ENCODE data around the gene CACNA2D2. TPM values are rescaled to one million over a fixed set of nuclear protein-coding genes. Genes with fewer than 3 reads are reported as not detected.

The CACNA2D2 gene
- total RNA-seq, 1 experiment from 2014 or later = 27.7 TPM

- Histone ChIP-seq H3K9me3 (ENCODE audit: control insufficient read depth, low read depth, low read length) (no peaks in the 10 kb centered on the region), H2AK5ac (ENCODE audit: insufficient read length, low read length) (no peak overlapping the region), H3K4me2 (ENCODE audit: insufficient read depth, insufficient read length, low read length) (no peak overlapping the region), H2BK120ac (ENCODE audit: low read depth, low read length, poor library complexity, severe bottlenecking) (no peak overlapping the region), H4K91ac (ENCODE audit: insufficient read length, low read depth, low read length) (no peak overlapping the region), H3K4ac (ENCODE audit: low read depth, low read length) (no peak overlapping the region), H3K9ac (ENCODE audit: extremely low read depth, insufficient read length, low read length) (no peak overlapping the region), H3K18ac (ENCODE audit: insufficient read length, low read depth, low read length) (no peak overlapping the region), H3K56ac (ENCODE audit: insufficient read length, low read depth, low read length) (no peak overlapping the region), H3K79me2 (ENCODE audit: insufficient read depth, low read length) (peaks cover 5% of the 10 kb centered on the region; the same call in 1 of the 2 replicates), H3K23ac (ENCODE audit: insufficient read length, low read depth, low read length) (no peak overlapping the region), H4K8ac (replicated peaks; ENCODE audit: insufficient read length, low read depth, low read length) (no peak overlapping the region), H4K20me1 (ENCODE audit: control insufficient read depth, insufficient read depth, insufficient read length) (no peaks in the 10 kb centered on the region), H2BK12ac (ENCODE audit: insufficient read length, low read depth, low read length) (no peak overlapping the region), H2AFZ (ENCODE audit: low read length) (no peak overlapping the region), H3K27ac (ENCODE audit: insufficient read length, low read depth, low read length) (no peak overlapping the region), H3K4me1 (ENCODE audit: insufficient read depth, low read length) (peaks cover 6% of the 10 kb centered on the region; the same call in 1 of the 2 replicates), H3K23me2 (ENCODE audit: insufficient read length, low read depth, low read length, poor library complexity, severe bottlenecking) (peaks cover 15% of the 10 kb centered on the region), H2BK20ac (ENCODE audit: low read depth, low read length, poor library complexity, severe bottlenecking) (no peak overlapping the region), H2BK15ac (ENCODE audit: low read depth, low read length) (no peak overlapping the region), H2BK5ac (ENCODE audit: insufficient read length, low read length) (no peak overlapping the region), H4K5ac (ENCODE audit: insufficient read length, low read depth, low read length) (no peak overlapping the region), H3K14ac (ENCODE audit: insufficient read depth, low read length) (no peak overlapping the region), H3K79me1 (ENCODE audit: insufficient read depth, low read depth, low read length, poor library complexity, severe bottlenecking) (no peaks in the 10 kb centered on the region), H3K27me3 (ENCODE audit: insufficient read depth, low read length) (no peaks in the 10 kb centered on the region), H3T11ph (ENCODE audit: low read length) (no peak overlapping the region)
- H3K27ac Mint-ChIP-seq = no peak overlapping the region
- DNase-seq = no peak
- TF ChIP-seq CTCF (conservative IDR thresholded peaks at IDR 0.05) = no peak
- peak overlapping the region; percentile 85 to 97 for H3K4me3 Mint-ChIP-seq
- H3K9me3 Mint-ChIP-seq = no peaks in the 10 kb centered on the region
- H3K36me3 Mint-ChIP-seq (ENCODE audit: insufficient read depth in 1 of 3, low read depth in 3 of 3) = peaks cover 40 to 55% (median 47%) of the 10 kb centered on the region in 3 experiments
- no peaks in the 10 kb centered on the region for H3K27me3 Mint-ChIP-seq (ENCODE audit: low read depth)
- no CpG with 5 or more reads among the region's 16 CpGs for WGBS (ENCODE audit: extremely low coverage, insufficient read length, low lambda C conversion rate)
- H3K4me1 Mint-ChIP-seq = peaks cover 22 to 36% of the 10 kb centered on the region in 2 experiments
These were observed 184.1 kb downstream of the CACNA2D2 start for GRCh38 chr3:50319181-50319893.
